Activated naive CD8-positive, alpha-beta T cell treated with anti-CD3 and anti-CD28 coated beads, Interleukin-2, amount 50 U/mL, for 16 hours (primary cell): ENCODE measurements around the gene CLCA1.

Experiments
- DNase-seq: peaks from one replicate; pipeline ENCODE4 v3.0.0-alpha.2; 2020; ENCODE audit warnings: low read depth, low spot score

The CLCA1 gene

GRCh38 chr1:86504137-86504479, 35.4 kb downstream of the CLCA1 start:
- no peak for DNase-seq

- DNase-seq = no peak
These were observed 36.3 kb downstream of the CLCA1 start for GRCh38 chr1:86504895-86505563.

GRCh38 chr1:86505564-86505902, 36.8 kb downstream of the CLCA1 start:
- no peak for DNase-seq

GRCh38 chr1:86507935-86508582, 39.3 kb downstream of the CLCA1 start:
- DNase-seq = no peak

- DNase-seq = no peak
These were observed 39.8 kb downstream of the CLCA1 start for GRCh38 chr1:86508583-86508969.

GRCh38 chr1:86515597-86515996, 46.9 kb downstream of the CLCA1 start:
- DNase-seq = no peak

- no peak for DNase-seq
These were observed 47.6 kb downstream of the CLCA1 start for GRCh38 chr1:86516335-86516734.

GRCh38 chr1:86517336-86517735, 48.6 kb downstream of the CLCA1 start:
- no peak for DNase-seq

- DNase-seq = no peak
These were observed 52.2 kb downstream of the CLCA1 start for GRCh38 chr1:86520789-86521521.

GRCh38 chr1:86521522-86521891, 52.8 kb downstream of the CLCA1 start:
- no peak for DNase-seq

GRCh38 chr1:86522240-86522639, 53.5 kb downstream of the CLCA1 start:
- no peak for DNase-seq

GRCh38 chr1:86523670-86524354, 55.1 kb downstream of the CLCA1 start:
- no peak for DNase-seq

GRCh38 chr1:86527306-86527705, 58.6 kb downstream of the CLCA1 start:
- no peak for DNase-seq

GRCh38 chr1:86530211-86530845, 61.6 kb downstream of the CLCA1 start:
- DNase-seq = no peak

- DNase-seq = no peak
These were observed 69.4 kb downstream of the CLCA1 start for GRCh38 chr1:86537928-86538695.

GRCh38 chr1:86538775-86539174, 70.0 kb downstream of the CLCA1 start:
- DNase-seq = no peak

GRCh38 chr1:86541859-86542258, 73.1 kb downstream of the CLCA1 start:
- no peak for DNase-seq

GRCh38 chr1:86542631-86543030, 73.9 kb downstream of the CLCA1 start:
- DNase-seq = no peak

- DNase-seq = no peak
These were observed 78.1 kb downstream of the CLCA1 start, which contains the start of gene CLCA4 for GRCh38 chr1:86546787-86547221. TSS of gene CLCA4 (plus strand) at chr1:86547078. CDS start at chr1:86547120, 42 bp downstream.

- no peak for DNase-seq
These were observed 80.1 kb downstream of the CLCA1 start for GRCh38 chr1:86548839-86549238.
